GM19025 (cell line): Measurements from ENCODE around the gene SLC35A3.
"Not testable (repeated sequence)": the region's sequence is repeated elsewhere in the genome, so short reads cannot be mapped to it uniquely, and the experiment has no call there.

ENCODE experiments used
- ATAC-seq: cut with Tn5 transposase; IDR thresholded peaks from one replicate; pipeline ENCODE4 v1.9.1; 2021; ENCODE audit warnings: mild to moderate bottlenecking, low read depth, moderate library complexity; ENCODE audit not compliant: unreplicated experiment

SLC35A3 gene

GRCh38 chr1:100027212-100027611, 57.4 kb downstream of the SLC35A3 start:
- no peak for ATAC-seq

- ATAC-seq: no peak
Measured at GRCh38 chr1:100028765-100029164, 59.0 kb downstream of the SLC35A3 start.

- no peak for ATAC-seq
Measured at GRCh38 chr1:100034470-100034869, 64.7 kb downstream of the SLC35A3 start.

DNA sequence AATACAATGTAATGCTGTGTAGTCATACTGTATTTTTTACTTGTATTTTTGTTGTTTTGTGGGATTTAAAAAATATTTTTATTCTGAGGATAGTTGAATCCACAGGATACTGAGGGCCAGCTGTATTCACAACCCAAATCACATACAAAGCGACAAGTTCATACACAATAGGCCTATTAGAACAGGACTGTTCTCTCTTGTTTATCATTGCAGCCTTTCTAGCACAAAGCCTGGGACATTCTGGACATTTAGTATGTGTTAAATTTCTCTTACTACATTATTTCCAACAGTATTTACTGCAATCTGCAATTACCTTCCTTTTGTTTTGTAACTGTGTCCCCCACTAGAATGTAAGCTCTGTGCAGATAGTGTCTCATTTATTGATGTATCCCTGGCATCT, 65.4 kb downstream of the SLC35A3 start:
- ATAC-seq: no peak

DNA sequence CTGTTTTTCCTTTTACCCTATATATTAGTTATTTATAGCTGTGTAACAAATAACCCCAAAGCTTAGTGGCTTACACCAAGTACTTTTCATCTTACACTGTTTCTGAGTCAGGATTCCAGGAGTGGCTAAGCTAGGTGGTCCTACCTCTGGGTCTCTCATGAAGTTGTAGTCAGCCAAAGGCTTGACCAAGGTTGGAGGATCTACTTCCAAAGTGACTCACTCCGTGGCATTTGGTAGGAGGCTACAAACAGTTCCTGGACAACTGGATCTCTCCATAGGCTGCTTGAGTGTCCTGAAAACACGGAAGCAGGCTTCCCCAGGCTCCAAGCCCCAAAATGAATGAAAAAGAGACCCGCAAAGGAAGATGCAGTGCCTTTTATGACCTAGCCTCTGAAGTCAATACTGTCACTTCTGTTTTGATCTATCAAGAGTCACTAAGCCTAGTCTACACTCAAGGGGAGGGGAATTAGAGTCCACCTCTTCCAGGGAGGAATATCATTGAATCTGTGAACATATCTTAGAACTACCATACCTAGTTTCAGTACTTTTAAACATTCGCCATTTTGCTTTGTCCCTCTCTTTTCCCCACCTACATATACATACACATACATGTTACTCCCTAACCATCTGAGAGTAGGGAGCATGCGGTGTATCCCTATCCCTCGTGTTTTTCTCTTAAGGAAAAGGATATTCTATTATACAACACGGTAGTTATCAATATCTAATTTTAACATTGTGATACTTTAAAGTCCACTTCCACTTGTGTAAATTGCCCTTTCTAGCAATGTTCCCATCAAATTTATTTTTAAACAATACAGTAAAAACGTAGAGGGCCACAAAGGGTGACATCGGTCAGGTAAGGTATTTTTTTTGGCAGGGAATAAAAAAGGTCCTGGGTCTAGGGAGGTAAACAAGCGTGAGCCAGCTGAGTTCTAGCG, 67.2 kb downstream of the SLC35A3 start:
- no peak for ATAC-seq

DNA sequence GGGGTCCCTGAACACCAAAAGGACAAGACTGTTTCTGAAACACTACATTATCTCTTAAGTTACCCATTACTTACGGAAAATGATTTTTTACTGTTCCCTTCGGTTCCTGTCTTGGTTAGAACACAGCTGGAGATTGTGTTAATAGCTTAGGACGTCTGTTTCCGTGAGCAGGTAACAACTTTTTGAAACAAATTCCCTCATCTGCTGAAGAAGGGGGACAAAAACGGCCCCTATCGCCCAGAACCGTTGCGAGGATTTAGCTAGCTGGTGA, 67.8 kb downstream of the SLC35A3 start:
- ATAC-seq: no peak

DNA sequence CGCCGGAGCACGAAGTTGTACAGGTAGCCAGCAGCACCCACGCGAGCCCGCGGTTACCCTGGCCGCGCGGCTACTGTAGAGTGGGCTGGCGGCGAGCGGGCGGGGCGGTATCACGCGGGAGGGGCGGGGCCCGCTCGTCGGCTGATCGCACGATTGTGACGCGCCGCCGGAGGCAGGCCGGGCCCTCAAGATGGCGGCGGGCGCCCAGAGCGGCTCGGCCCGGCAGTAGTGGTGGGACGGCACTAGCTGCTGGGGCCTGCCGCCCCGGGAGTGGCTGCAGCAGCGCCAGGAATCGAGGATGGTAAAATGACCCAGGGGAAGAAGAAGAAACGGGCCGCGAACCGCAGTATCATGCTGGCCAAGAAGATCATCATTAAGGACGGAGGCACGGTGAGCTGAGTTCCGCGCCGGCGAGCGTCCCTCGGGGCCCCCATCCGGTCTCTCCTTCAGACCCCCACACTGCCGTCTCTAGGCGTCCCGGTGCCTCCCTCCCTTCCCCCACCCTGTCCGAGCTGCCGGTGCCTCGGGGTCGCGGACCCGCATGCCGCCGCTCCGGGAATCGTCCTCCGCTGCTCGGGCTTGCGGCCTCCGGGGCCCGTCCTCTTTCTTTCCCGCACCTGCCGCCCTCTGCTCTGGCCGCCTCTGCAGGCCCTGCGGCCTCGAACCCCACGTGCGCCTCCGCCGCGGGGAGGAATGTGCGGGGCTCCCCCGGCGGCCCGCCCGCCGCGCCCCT, 68.3 kb downstream of the SLC35A3 start:
- ATAC-seq: peak; percentile 88

DNA sequence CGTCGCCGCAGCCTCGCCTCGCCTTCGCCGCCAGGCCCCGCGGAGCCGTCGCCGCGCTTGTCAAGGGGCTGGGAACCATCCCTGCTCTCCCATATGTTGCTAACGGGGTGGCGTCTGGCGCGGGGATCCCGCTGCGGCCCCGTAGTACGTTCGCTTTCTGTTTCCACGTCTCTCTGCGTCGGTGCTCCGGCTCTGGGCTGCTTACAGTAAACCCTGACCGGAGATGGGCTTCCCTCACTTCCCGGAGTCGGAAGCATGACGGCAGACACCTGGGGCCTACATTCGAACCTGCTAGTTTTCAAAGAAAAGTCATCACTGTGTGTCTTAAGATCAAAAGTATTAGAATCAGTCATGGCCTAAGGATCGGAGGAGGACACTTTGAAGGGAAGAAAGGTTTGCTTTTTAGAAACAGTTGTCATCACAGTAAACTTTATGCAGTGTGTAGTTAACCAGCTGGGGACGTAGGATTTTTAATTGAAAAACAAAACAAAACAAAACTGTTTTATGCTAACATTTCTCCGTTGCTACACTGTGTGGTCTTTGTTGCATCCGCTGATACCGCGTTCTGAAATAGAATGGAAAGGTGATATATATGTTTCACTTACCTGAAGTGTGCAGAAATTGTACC, 69.0 kb downstream of the SLC35A3 start:
- peak; percentile 44 for ATAC-seq

DNA sequence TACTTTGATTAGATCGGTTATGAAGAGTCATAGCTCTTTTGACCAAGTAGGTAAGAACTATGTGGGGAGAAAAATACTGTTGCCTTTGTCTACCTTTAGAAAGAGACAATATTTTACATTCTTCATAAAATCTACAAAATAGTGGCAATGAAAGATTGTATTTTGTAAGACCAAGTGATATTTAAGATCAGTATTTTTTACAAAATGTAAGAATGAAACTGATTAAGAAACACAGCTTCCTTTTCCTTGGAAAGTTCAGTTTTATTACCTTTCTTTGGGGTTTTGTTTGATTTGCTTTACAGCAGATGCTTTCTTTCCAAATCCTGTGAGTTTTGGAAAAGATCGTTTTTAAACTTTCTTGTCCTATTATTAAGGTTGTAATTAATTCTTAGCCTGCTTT, 69.8 kb downstream of the SLC35A3 start:
- ATAC-seq: no peak

DNA sequence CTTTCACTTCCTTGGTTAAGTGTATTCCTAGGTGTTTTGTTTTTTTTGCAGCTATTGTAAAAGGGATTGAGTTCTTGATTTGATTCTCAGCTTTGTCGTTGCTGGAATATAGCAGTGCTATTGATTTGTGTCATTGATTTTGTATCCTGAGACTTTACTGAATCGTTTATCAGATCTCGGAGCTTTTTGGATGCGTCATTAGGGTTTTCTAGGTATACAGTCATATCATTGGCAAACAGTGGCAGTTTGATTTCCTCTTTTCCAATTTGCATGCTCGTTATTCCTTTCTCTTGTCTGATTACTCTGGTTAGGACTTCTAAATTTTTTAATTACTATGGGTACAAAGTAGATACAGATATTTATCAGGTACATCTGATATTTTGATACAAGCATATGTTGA, 75.4 kb downstream of the SLC35A3 start:
- no peak for ATAC-seq

- ATAC-seq: not testable (repeated sequence)
Measured at GRCh38 chr1:100047235-100047708, 77.5 kb downstream of the SLC35A3 start.

GRCh38 chr1:100050139-100050538, 80.3 kb downstream of the SLC35A3 start:
- no peak for ATAC-seq

GRCh38 chr1:100051401-100051800, 81.6 kb downstream of the SLC35A3 start:
- ATAC-seq: no peak

GRCh38 chr1:100051893-100052292, 82.1 kb downstream of the SLC35A3 start:
- ATAC-seq: no peak

DNA sequence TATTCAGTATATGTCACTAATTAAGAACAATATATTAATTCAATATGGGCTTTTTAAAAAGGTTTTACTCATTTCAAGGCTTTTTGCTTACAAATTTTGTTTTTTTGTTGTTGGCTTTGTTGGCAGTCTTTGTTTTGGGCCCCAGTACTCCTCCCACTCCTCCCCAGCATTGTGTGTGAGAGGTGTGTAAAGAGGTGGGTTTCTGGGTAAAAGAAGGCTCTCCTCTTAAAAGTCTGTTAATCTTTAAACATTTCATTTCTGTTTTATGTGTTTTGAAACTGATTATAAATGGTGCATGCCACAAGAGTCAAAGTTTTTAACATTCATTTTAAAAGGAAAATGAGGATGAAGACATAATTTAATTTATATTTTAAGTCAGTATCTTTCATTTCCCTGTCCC, 83.3 kb downstream of the SLC35A3 start:
- no peak for ATAC-seq

GRCh38 chr1:100053727-100054126, 83.9 kb downstream of the SLC35A3 start:
- ATAC-seq: no peak

GRCh38 chr1:100061681-100062080, 91.9 kb downstream of the SLC35A3 start:
- ATAC-seq: no peak

DNA sequence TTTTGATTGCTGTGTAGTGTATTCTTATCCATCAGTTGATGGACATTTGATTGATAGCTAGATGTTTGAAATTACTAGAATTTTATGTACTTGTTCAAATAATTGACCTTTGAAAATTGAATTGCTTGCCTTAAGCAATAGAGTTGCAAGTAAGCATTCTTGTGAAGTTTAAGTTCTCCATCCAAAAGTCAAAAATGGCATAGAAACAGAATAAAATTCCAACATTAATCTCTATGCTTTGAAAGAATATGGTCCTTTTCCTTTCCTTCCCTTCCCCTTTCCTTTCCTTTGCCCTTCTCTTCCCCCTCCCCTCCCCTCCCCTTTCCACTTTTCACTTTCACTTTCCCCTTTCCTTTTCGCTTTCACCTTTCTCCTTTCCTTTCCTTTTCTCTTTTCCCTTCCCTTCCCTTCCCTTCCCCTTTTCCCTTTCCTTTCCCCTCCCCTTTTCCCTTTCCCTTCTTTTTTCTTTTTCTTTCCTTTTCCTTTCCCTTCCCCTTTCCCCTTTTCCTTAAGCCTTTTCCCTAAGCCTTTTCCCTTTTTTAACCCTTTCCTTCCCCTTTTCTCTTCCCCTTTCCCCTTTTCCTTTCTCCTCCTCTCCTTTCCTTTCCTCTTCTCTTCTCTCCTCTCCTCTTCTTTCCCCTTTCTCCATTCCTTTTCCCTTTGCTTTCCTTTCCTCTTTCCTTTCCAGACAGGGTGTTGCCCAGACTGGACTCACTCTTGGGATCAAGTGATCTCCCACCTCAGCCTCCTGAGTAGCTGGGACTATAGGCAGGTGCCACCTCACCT, 95.6 kb downstream of the SLC35A3 start:
- ATAC-seq: no peak

DNA sequence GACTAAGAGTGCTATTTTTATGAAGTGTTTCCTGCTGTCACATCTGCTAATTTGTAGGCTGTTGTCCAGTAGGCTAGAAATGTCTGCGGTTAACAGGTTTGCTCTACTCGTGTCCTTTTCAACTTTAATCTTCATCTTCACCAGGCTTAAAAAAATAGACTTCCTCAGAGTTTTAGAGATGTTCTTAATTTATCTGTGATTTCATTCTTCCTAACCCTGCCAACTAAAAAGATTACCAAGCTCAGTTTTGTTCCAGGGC, 96.1 kb downstream of the SLC35A3 start:
- no peak for ATAC-seq

GRCh38 chr1:100070201-100070939, 100.6 kb downstream of the SLC35A3 start:
- ATAC-seq: no peak
